Breast epithelium (tissue), 3 donors: ENCODE measurements around the gene SPSB1.

Source experiments
- POLR2A ChIP-seq: fragments of 450-650 bp; IDR thresholded peaks from one replicate; pipeline ENCODE4 v1.6.1; 2016; ENCODE audit warnings: antibody characterized with exemption, mild to moderate bottlenecking, moderate library complexity
- POLR2AphosphoS5 ChIP-seq, 3 donors: sonication (generic); formaldehyde crosslinking; IDR thresholded peaks; one replicate each; pipeline ENCODE4 v1.6.1; 2017; ENCODE audit warnings: antibody characterized with exemption in 3 of 3
- TF ChIP-seq, protein P1 (sequence below), 3 donors: fragments of 450-650 bp; IDR thresholded peaks; one replicate each; pipeline ENCODE4 v1.5.1; 2016 to 2017; ENCODE audit warnings: antibody characterized with exemption in 3 of 3, mild to moderate bottlenecking in 3 of 3, moderate library complexity in 3 of 3

- TF ChIP-seq, protein P1, sequence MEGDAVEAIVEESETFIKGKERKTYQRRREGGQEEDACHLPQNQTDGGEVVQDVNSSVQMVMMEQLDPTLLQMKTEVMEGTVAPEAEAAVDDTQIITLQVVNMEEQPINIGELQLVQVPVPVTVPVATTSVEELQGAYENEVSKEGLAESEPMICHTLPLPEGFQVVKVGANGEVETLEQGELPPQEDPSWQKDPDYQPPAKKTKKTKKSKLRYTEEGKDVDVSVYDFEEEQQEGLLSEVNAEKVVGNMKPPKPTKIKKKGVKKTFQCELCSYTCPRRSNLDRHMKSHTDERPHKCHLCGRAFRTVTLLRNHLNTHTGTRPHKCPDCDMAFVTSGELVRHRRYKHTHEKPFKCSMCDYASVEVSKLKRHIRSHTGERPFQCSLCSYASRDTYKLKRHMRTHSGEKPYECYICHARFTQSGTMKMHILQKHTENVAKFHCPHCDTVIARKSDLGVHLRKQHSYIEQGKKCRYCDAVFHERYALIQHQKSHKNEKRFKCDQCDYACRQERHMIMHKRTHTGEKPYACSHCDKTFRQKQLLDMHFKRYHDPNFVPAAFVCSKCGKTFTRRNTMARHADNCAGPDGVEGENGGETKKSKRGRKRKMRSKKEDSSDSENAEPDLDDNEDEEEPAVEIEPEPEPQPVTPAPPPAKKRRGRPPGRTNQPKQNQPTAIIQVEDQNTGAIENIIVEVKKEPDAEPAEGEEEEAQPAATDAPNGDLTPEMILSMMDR (IDR thresholded peaks at IDR 0.05), result no peak
- TF ChIP-seq POLR2A, result no peak
- TF ChIP-seq POLR2AphosphoS5 (IDR thresholded peaks at IDR 0.05), result no peak
These were observed 2.4 kb downstream of the SPSB1 start for GRCh38 chr1:9294910-9295636.
